GM18870 (cell line): Measurements from ENCODE around the gene CD37.
"Not testable (repeated sequence)": the region's sequence is repeated elsewhere in the genome, so short reads cannot be mapped to it uniquely, and the experiment has no call there.

ENCODE experiments used
- ATAC-seq: cut with Tn5 transposase; IDR thresholded peaks from one replicate; pipeline ENCODE4 v1.9.1; 2021; ENCODE audit warnings: moderate library complexity; ENCODE audit not compliant: unreplicated experiment

CD37 gene

DNA sequence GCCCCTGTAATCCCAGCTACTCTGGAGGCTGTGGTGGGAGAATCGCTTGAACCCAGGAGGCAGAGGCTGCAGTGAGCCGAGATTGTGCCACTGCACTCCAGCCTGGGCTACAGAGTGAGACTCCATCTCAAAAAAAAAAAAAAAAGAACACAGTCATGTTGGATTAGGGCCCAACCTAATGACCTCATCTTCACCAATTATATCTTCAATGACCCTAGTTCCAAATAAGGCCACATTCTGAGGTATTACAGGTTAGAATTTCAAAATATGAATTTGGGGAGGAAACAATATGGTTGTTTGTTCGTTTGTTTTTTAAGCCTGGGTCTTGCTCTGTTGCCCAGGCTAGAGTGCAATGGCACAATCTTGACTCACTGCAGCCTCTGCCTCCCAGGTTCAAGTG, 38.0 kb downstream of the CD37 start:
- not testable (repeated sequence) for ATAC-seq

DNA sequence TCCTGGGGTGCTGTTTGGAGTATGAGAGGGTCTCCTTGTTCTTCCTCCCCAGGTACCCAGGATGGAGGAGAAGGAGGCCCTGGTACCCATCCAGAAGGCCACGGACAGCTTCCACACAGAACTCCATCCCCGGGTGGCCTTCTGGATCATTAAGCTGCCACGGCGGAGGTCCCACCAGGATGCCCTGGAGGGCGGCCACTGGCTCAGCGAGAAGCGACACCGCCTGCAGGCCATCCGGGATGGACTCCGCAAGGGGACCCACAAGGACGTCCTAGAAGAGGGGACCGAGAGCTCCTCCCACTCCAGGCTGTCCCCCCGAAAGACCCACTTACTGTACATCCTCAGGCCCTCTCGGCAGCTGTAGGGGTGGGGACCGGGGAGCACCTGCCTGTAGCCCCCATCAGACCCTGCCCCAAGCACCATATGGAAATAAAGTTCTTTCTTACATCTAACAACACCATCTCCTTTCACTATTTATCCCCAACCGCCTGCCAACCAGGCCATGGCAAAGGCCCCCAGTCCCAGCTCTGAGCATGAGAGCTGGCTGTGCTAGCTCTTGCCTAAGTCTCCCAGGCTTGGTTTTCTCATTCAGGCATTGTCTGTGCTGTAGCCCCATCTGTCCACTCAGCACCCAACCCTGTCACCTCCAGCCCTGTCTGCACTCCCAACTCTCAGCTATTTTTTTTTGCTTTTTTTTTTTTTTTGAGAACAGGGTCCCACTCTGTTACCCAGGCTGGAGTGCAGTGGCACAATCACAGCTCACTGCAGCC, 39.6 kb downstream of the CD37 start:
- ATAC-seq: no peak

DNA sequence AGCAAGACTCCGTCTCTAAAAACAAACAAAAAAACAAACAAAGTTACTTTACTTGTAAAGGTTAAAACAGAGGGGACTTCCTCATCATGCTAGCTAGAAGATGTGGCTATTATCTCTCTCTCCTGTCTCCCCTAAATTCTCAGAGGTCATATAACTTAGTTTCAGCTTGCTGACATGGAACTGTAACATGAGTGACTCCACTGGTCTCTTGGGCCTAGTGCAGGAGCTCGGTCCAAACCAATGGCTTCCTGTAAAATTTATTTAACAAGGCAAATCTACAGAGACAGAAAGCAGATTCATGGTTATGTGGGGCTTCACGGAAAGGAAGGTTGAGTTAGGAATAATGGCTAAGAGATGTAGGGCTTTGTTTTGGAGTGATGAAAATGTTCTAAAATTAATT, 43.3 kb downstream of the CD37 start:
- no peak for ATAC-seq

DNA sequence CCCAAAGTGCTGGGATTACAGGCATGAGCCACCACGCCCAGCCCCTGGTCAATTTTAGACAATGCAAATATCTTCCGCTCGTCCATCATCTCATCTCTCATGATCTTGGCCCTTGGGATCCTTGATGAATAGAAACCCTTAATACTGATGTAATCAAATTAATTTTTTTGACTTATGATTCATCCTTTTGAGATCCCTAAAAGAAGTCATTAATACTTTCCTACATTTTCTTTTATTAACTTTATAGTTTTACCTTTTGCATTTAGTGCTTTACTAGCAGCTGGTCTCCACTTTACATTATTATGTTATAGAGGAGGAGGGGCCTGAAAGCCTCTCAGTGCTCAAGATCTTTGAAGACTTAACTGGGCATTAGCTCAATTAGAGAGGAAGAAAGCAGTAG, 45.2 kb downstream of the CD37 start:
- ATAC-seq: no peak

- ATAC-seq: no peak
These were observed 47.4 kb downstream of the CD37 start for GRCh38 chr19:49382639-49383038.

DNA sequence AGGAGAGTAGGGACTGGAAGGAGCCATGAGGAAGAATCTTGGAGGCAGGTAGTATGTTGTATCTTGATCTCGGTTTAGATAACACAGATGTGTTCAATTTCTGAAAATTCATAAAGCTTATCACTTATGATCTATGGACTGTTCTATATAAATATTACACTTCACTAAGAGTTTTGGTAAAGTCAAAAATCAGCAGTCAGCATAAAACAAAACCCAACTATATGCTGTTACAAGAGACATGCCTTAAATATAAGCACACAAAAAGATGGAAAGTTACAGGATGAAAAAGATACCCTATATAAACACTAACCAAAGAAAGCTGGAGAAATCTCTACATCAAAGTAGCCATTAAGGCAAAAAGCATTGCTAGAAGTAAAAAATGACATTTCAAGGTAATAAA, 48.4 kb downstream of the CD37 start:
- no peak for ATAC-seq

DNA sequence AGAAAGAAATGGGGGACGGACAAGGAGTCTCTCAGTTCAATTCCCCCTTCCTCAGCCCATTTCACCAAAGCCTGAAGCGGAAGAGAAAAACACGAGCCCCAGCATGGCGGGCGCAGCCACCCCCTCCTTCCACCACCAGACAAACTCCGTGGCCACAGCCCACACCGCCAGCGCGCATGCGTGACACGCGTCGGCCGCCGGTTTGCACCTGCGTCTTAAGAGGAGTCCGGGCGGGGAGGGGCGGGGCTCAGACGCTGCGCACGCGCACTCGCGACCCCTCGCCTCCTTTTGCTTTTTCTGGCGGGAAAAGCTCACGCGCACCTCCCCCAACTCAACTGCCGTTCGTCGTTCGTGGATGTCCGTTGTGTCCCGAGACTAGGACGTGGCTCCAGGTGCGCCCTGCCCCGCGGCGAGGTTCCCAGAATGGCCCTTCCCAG, 52.7 kb downstream of the CD37 start, which contains the start of gene KASH5:
TSS of gene KASH5 (plus strand) at position 314 of the 437 bp plus-strand sequence. CDS start 2,635 bp downstream, outside the sequence.
- ATAC-seq: no peak

GRCh38 chr19:49389406-49389805, 54.2 kb downstream of the CD37 start:
- ATAC-seq: no peak
